ENCODE measurements around the gene LRFN5.
"Not testable (repeated sequence)": the region's sequence is repeated elsewhere in the genome, so short reads cannot be mapped to it uniquely, and the experiment has no call there.

The LRFN5 gene

DNA sequence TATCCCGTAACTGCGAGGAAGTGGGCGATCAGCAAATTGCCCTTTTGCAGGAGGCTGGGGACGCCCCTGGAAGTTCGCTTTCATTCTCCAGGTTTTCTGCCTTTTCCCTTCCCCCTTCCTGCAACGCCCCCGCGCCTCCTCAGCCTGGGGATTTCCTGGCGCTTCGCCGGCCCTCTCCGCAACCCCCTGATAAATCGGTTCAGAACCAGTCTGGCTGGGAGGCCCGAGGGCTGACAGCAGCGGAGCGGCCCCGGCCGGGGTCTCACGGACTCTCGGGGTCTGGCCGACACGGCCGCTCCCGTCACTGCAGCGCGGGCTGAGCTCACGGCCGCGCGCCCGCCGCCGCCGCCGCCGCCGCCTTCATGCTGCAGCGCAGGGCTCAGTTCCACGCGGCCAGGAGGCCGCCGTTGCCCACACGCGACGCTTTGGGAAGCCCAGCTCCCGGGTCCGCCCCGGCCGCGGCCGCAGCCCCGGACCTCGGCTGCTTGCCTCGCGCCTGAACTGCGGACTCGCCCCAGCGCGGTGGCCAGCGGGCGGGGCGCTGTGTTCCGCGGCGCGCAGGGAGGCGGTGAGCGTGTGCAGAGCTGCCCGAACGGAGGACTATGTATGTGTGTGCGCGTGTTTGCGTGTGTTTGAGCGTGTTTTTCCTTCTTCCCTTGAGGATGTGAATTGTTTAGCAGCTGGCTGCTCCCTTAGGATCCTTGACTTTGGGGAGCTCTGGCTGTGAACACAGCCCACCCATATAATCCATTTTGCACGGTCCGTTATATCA lies at the start of gene LRFN5:
LRFN5 (plus strand) TSS at position 345 of the 772 bp plus-strand sequence.
- FAIRE-seq: no peak

DNA sequence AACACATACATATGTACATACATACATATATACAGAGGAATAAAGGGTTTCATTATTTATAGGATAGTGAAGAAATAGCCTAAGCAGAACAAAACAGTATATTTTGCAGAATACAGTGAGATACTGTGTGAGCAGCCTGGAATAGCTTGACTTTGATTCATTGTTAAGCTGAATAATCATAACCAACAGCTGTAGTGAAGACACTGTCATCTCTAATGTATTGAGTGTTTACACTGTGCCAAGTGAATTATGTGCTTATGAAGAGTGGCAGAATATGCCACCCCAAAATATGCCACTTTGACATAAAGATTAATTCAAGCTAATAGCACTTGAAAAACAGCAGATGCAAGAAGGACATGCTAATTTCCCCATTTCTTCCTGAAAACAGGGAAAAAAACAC lies 48.2 kb upstream of the LRFN5 start:
- no peak for FAIRE-seq

DNA sequence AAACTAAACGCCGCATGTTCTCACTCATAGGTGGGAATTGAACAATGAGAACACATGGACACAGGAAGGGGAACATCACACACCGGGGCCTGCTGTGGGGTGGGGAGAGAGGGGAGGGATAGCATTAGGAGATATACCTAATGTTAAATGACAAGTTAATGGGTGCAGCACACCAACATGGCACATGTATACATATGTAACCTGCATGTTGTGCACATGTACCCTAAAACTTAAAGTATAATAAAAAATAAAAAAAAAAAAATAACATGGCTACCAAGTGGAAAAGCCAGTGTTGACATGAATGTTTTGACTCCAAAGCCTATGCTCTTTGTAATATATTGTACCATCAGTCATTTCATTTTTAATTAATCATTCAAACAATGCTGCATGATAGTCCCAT lies 39.8 kb upstream of the LRFN5 start:
- FAIRE-seq: not testable (repeated sequence)

DNA sequence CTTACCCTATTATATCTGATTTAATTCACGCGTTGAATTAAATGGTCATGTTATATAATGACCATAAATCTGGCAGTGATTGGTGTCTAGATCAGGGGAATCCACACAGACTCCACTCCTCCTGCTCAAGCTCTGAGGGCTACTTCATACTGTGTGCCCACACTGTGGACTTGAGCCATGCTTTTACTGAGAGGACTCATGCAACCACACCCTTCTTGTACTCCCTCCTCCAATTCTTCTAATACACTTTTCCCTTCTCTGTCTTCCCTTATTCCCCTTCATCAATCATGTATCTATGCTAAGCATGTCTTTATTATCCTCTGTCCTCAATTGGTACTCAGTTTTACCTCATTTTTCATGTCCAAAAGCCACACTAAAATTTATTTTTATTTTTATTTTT lies 37.7 kb upstream of the LRFN5 start:
- FAIRE-seq: no peak

DNA sequence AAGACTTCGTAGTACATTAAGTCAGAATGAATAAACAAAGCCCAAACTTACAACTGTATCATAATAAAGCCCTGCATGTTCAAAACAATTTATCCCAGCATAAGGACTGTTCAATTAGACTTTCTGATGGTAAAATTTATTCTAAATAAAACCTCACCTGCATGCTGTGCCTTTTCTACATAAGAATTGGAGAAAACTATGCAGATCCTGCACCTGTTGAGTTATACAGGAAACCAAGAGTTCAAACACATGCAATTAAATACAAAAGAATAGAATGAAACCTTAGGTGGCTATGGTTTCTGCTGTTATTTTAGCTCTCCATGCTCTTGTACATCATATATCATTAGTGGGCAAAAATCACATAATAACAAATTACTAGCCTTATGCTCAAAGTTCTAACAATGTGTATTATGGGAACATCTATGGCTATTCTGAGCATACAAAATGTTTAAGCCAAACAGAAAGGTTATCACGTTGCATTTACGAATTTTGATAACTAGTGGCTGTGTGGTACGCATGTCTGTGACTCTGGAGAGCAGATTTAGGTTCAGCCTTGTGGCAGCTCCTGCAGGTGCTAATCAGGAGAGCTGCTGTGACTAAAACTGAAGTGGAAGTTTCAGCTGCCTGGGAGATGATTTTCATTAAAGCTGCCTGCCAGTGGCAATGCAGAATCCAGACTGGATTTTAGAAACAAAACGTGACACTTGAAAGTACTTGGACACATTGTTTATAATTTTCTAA lies 36.1 kb upstream of the LRFN5 start:
- FAIRE-seq: no peak

GRCh38 chr14:41586237-41586636 lies 20.4 kb upstream of the LRFN5 start:
- FAIRE-seq: no peak

DNA sequence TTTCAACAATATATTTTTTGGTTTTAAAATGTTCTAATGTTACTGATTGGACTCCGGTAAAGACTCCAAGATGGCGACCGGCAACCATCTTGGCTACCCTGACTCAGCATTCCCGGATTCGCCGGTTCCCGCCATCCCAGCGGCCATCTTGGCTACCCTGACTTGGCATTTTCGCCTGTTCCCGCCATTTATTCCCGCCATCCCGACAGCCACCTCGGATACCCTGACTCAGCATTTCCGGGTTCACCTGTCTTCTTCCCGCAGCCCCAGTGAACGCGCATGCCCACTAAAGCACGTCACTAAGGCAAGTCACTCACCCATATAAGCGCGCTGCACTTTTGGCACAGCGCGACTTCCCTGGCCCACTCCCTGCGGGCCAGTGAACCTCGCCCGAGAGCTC lies 9.0 kb upstream of the LRFN5 start:
- no peak for FAIRE-seq

DNA sequence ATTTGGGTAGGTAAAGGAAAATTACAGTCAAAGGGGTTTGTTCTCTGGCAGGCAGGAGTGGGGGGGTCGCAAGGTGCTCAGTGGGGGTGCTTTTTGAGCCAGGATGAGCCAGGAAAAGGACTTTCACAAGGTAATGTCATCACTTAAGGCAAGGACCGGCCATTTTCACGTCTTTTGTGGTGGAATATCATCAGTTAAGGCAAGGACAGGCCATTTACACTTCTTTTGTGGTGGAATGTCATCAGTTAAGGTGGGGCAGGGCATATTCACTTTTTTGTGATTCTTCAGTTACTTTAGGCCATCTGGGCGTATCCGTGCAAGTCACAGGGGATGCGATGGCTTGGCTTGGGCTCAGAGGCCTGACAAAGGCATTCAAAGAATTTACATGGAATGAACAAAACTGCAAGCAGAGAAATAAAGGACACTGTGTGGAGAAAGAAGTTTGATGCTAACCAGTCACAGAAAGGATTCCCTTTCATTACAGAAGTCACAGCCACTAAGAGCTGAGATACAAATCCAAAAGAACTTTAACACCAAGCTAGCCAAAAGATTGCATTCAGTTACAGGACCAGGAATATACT lies 6.8 kb upstream of the LRFN5 start:
- FAIRE-seq: not testable (repeated sequence)

GRCh38 chr14:41604721-41605531 lies 1.8 kb upstream of the LRFN5 start:
- FAIRE-seq: no peak

GRCh38 chr14:41605550-41606281 lies 960 bp upstream of the LRFN5 start:
- FAIRE-seq: no peak

- no peak for FAIRE-seq
These were observed 469 bp upstream of the LRFN5 start for GRCh38 chr14:41606282-41606531.

GRCh38 chr14:41607304-41607775 lies 664 bp downstream of the LRFN5 start:
- no peak for FAIRE-seq

- no peak for FAIRE-seq
These were observed 1.4 kb downstream of the LRFN5 start for GRCh38 chr14:41607966-41608663.

GRCh38 chr14:41608681-41609390 lies 2.2 kb downstream of the LRFN5 start:
- FAIRE-seq: no peak

GRCh38 chr14:41609704-41610183 lies 3.1 kb downstream of the LRFN5 start:
- FAIRE-seq: no peak

DNA sequence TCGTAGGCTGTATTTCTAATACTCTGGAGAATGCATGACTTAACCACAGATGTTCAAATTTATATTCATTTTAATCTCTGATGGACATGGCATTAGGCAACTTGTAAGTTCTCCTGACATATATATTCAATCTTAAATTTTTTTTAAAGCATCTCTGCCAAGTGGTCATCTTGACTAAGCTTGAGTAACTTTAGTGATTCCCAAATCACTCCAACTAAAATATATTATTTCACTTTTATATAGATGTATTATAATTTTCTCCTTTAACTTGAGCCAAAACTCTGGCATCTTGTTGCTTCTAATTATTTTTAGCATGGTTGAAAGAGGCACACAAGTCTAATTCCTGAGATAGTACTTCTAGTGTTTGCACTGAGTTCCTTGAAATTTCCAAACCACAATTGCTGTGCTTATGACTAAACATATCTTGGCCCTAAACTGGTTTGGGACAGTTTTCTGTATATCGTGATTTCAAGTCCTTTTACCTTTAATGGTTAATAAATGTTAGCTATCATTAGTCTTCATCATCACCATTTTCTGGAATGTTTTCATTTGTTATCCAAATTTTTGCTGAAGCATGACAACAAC lies 8.4 kb downstream of the LRFN5 start:
- FAIRE-seq: no peak

- FAIRE-seq: no peak
These were observed 17.1 kb downstream of the LRFN5 start for GRCh38 chr14:41623736-41624135.

GRCh38 chr14:41629876-41630275 lies 23.2 kb downstream of the LRFN5 start:
- FAIRE-seq: no peak

DNA sequence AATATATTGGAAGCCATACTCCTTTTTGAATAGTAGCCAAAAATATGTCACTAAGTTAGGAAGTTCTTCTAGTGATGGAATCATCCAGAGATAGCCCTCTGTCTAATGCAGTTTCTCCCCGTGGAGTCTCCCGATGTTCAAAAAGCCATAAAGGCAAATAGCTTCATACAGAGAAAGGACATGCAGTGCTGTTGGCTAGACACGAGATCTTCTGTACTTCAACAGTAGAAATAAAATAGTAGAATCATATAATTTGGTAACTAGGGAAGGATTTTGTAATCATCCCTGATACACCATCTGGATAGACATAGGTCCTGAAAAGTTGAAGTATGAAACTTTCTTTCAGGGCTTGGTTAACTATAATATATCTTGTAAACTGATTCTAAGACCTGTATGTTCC lies 27.6 kb downstream of the LRFN5 start:
- FAIRE-seq: no peak

DNA sequence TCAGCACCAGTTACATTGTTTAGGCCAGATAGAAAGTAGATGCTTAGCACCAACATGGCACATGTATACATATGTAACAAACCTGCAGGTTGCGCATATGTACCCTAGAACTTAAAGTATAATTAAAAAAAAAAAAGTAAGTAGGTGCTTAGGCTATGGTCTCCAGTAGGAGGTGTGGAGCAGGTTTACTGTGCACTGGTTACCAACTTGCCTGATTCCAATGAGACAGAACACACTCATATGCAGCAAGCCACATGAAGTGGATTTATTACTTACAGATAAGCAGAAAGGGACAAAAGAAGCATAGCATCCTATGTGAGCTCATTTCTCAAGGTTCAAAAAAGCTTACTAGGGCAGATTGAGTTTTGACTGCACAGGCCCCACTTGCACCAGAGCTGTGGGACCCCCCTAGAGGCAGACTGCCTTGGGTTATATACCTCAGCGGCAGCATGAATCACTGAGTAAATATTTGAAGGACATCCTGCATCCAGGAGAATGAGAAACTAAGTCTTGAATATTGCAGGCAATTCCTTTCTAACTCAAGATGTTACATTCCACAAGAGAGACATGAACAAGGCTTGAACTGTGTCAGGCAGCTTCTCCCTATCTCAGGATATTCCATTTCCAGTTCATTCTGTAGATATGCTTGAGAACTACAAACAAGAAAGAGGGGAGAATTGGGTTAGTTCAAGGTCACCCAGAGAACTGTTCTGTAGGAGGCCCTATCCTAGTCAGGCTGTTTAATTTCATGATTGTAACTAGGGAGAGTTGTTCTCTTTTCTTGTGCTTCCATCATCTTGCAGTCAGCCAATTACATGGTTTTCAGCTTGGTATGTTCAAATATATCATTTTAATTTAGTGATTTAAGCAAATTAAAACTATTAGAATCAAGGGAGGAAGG lies 30.1 kb downstream of the LRFN5 start:
- no peak for FAIRE-seq
